ENCODE data around the gene FAM110D.

The FAM110D gene

GRCh38 chr1:26188477-26188876, 29.6 kb downstream of the FAM110D start:
- no peak for DNase-seq (ENCODE audit: low read depth in 3 of 3)

- DNase-seq (ENCODE audit: low read depth in 3 of 3): no peak
Measured at GRCh38 chr1:26189331-26189730, 30.5 kb downstream of the FAM110D start.

GRCh38 chr1:26189751-26190275, 30.9 kb downstream of the FAM110D start:
- DNase-seq (ENCODE audit: low read depth in 3 of 3): no peak

- no peak for DNase-seq (ENCODE audit: low read depth in 3 of 3)
Measured at GRCh38 chr1:26190373-26190987, 31.6 kb downstream of the FAM110D start, which contains the start of gene CATSPER4. CATSPER4 (plus strand) TSS chr1:26190602; CDS start chr1:26190628, 26 bp downstream.

- no peak for DNase-seq (ENCODE audit: low read depth in 3 of 3)
Measured at GRCh38 chr1:26191739-26192138, 32.9 kb downstream of the FAM110D start.

GRCh38 chr1:26195805-26196204, 36.9 kb downstream of the FAM110D start:
- DNase-seq (ENCODE audit: low read depth in 3 of 3): no peak

GRCh38 chr1:26197301-26197700, 38.4 kb downstream of the FAM110D start:
- no peak for DNase-seq (ENCODE audit: low read depth in 3 of 3)

- no peak for DNase-seq (ENCODE audit: low read depth in 3 of 3)
Measured at GRCh38 chr1:26197813-26198212, 38.9 kb downstream of the FAM110D start.

- DNase-seq (ENCODE audit: low read depth in 3 of 3): no peak
Measured at GRCh38 chr1:26200413-26200812, 41.5 kb downstream of the FAM110D start.

GRCh38 chr1:26203642-26204318, 44.9 kb downstream of the FAM110D start:
- no peak for DNase-seq (ENCODE audit: low read depth in 3 of 3)

GRCh38 chr1:26210147-26210870, 51.4 kb downstream of the FAM110D start:
- no peak for DNase-seq (ENCODE audit: low read depth in 3 of 3)

- DNase-seq (ENCODE audit: low read depth in 3 of 3): no peak
Measured at GRCh38 chr1:26212726-26213125, 53.8 kb downstream of the FAM110D start.

- no peak for DNase-seq (ENCODE audit: low read depth in 3 of 3)
Measured at GRCh38 chr1:26213335-26213905, 54.5 kb downstream of the FAM110D start.
